Calu3 (cell line): Measurements from ENCODE around the gene IFITM10. TPM values are rescaled to one million over a fixed set of nuclear protein-coding genes. Genes with fewer than 3 reads are reported as not detected.

Experiments used
- BruUV-seq: library from RNA; stranded (reverse); fragments of 400-500 nt; replicated peaks from 2 replicates; lab custom pipeline; 2021; lab: Mats Ljungman, UMichigan
- CTCF ChIA-PET: fragments of 300-600 bp; sonication (Branson Sonifier 250); formaldehyde crosslinking; loops from one replicate; lab custom pipeline; 2022; ENCODE audit warnings: antibody characterized with exemption; lab: Charles Lee
- DNase-seq: peaks from one replicate; pipeline ENCODE4 v3.0.0; 2022
- H3K27ac Mint-ChIP-seq: one replicate; pipeline ENCODE4 v1.8.0; 2022; ENCODE audit warnings: mixed read lengths; ENCODE audit not compliant: unreplicated experiment
- H3K27me3 Mint-ChIP-seq: one replicate; pipeline ENCODE4 v1.8.0; 2022; ENCODE audit warnings: mixed read lengths; ENCODE audit not compliant: unreplicated experiment
- H3K36me3 Mint-ChIP-seq: one replicate; pipeline ENCODE4 v1.8.0; 2022; ENCODE audit warnings: mild to moderate bottlenecking, moderate library complexity, mixed read lengths; ENCODE audit not compliant: insufficient read depth, unreplicated experiment
- H3K4me1 Mint-ChIP-seq: one replicate; pipeline ENCODE4 v1.8.0; 2022; ENCODE audit warnings: mild to moderate bottlenecking, low read depth, mixed read lengths; ENCODE audit not compliant: unreplicated experiment
- H3K4me3 Mint-ChIP-seq: one replicate; pipeline ENCODE4 v1.8.0; 2022; ENCODE audit warnings: mild to moderate bottlenecking, low read depth, moderate library complexity, mixed read lengths; ENCODE audit not compliant: unreplicated experiment
- H3K9me3 Mint-ChIP-seq: one replicate; pipeline ENCODE4 v1.8.0; 2022; ENCODE audit warnings: low read depth, mixed read lengths; ENCODE audit not compliant: unreplicated experiment
- intact Hi-C: fragments of 100-400 bp; cut with micrococcal nuclease; formaldehyde crosslinking; loops from one replicate; pipeline ENCODE4 v1.10.0; 2022; ENCODE audit not compliant: unreplicated experiment
- total RNA-seq: library from RNA; stranded (reverse); gene quantifications from 2 replicates; pipeline ENCODE4 v1.2.3, GENCODE V29; 2022
- TF ChIP-seq, protein P1 (sequence below): fragments of 200-600 bp; IDR thresholded peaks from one replicate; pipeline ENCODE4 v1.8.0; 2022; ENCODE audit warnings: antibody characterized with exemption; ENCODE audit not compliant: unreplicated experiment

The IFITM10 gene
- total RNA-seq, 1 experiment from 2014 or later = 3.3 TPM

DNA sequence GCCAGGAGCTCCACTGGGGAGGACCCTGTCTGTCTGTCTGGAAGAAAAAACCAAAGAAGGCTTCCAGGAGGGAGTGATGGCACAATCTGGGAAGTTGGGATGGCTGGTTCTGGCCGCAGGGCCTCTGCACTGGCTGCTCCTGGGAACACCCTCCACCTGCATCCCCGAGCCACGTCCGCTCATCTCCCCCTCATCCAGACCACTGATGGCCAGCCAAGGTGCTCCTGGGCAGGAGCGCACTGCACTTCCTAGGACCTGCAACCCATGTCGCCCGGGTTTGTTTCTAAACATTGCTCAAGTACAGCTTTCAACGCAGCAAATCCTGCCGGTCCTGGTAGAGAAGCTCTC is 4.9 kb upstream of the IFITM10 start:
- Mint-ChIP-seq H3K4me3 (no peak overlapping the region), H3K36me3 (peaks cover 67% of the 10 kb centered on the region), H3K4me1 (peaks cover under 1% of the 10 kb centered on the region), H3K27ac (no peak overlapping the region), H3K27me3 (no peaks in the 10 kb centered on the region), H3K9me3 (no peaks in the 10 kb centered on the region)
- CTCF ChIA-PET = no interaction called here
- intact Hi-C loops = no loop called here
- no TSS peak for BruUV-seq
- TF ChIP-seq, protein P1, sequence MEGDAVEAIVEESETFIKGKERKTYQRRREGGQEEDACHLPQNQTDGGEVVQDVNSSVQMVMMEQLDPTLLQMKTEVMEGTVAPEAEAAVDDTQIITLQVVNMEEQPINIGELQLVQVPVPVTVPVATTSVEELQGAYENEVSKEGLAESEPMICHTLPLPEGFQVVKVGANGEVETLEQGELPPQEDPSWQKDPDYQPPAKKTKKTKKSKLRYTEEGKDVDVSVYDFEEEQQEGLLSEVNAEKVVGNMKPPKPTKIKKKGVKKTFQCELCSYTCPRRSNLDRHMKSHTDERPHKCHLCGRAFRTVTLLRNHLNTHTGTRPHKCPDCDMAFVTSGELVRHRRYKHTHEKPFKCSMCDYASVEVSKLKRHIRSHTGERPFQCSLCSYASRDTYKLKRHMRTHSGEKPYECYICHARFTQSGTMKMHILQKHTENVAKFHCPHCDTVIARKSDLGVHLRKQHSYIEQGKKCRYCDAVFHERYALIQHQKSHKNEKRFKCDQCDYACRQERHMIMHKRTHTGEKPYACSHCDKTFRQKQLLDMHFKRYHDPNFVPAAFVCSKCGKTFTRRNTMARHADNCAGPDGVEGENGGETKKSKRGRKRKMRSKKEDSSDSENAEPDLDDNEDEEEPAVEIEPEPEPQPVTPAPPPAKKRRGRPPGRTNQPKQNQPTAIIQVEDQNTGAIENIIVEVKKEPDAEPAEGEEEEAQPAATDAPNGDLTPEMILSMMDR = no peak
- DNase-seq = no peak

DNA sequence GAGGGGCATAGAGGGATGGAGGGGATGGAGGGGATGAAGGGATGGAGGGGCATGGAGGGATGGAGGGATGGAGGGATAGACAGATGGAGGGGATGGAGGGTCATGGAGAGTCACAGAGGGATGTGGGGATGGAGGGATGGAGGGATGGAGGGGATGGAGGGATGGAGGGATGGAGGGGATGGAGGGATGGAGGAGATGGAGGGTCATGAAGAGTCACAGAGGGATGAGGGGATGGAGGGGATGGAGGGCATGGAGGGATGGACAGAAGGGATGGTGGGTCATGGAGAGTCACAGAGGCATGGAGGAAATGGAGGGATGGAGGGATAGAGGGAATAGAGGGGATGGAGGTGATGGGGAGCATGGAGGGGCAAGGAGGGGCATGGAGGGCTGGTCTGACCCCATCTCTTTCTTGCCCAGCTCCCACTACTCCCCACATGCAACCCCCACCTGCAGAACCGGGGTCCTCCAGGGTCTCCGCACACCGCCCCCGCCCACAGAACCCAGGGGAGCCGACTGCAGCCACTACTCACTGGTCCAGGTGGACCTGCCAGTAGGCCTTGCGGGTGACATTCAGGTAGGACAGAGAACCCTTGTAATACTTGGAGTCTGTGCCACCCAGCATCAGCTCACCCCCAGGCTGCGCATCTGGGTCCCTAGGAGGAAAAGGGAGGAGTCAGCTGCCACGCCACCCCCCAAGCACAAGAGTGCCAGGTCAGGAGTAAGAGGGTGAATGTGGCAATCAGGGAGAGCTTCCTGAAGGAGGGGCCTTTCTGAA is 4.2 kb upstream of the IFITM10 start:
- BruUV-seq = no TSS peak
- Mint-ChIP-seq H3K27me3 (no peaks in the 10 kb centered on the region), H3K4me3 (no peak overlapping the region), H3K36me3 (peaks cover 73% of the 10 kb centered on the region), H3K4me1 (no peaks in the 10 kb centered on the region), H3K27ac (no peak overlapping the region), H3K9me3 (no peaks in the 10 kb centered on the region)
- intact Hi-C loops = no loop called here
- CTCF ChIA-PET = no interaction called here
- TF ChIP-seq, protein P1 = no peak
- DNase-seq = no peak

DNA sequence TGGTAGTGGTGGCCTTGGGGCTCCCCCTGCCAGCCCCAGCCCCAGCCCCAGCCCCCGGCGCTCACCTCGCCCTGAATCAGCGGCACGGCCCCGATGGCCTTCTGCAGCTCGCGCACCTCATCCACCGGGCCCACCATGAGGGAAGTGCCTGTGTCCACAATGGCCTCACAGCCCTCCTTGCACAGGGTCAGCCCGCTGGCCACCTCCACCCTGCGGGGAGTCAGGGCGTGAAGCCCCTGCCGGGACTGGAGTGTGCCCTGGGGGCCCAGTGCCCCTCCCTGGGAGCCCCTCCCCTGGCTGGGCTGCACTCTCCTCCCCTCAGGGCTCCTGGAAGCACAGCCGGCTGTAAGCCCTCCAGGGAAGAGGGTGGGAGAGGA is 3.5 kb upstream of the IFITM10 start:
- TF ChIP-seq, protein P1 = no peak
- H3K4me1 Mint-ChIP-seq = no peaks in the 10 kb centered on the region
- CTCF ChIA-PET = no interaction called here
- intact Hi-C loops = no loop called here
- H3K4me3 Mint-ChIP-seq = no peak overlapping the region
- no peak for DNase-seq
- no peaks in the 10 kb centered on the region for H3K9me3 Mint-ChIP-seq
- H3K27ac Mint-ChIP-seq = no peak overlapping the region
- BruUV-seq = no TSS peak
- peaks cover 72% of the 10 kb centered on the region for H3K36me3 Mint-ChIP-seq
- no peaks in the 10 kb centered on the region for H3K27me3 Mint-ChIP-seq

DNA sequence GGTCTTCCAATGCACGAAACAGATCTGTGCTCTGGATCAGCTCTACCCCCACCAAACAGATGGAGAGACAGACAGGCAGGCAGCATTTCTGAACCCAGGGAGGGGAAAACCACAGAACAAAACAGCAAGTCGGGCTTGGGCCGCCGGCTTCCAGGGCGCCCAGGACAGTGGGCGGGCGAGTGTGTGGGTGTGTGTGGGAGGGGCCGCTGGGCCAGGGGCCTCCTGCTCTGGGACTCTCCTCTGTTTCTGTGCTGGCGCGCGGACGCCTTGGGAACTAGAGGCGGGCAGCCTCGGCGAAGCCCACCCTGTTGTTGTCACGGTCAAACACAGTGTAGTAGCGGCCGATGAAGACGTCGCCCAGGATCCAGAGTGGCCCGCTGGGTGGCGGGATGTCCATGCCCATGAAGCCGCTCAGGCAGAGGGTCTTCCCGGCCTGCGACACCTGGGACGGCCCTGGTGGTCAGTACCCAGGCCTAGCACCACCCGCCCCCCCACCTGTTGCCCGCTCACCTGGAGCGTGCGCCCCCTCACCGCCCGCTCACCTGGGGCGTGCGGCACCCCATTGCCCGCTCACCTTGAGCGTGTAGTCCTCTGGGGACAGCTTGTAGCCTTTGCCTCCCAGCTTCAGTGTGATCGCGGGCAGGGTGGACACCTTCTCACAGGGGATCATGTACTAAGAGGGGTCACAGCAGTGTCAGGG is 3.0 kb upstream of the IFITM10 start:
- no peak for DNase-seq
- H3K4me1 Mint-ChIP-seq = no peaks in the 10 kb centered on the region
- H3K36me3 Mint-ChIP-seq = peaks cover 67% of the 10 kb centered on the region
- H3K27ac Mint-ChIP-seq = no peak overlapping the region
- H3K9me3 Mint-ChIP-seq = no peaks in the 10 kb centered on the region
- CTCF ChIA-PET = no interaction called here
- no TSS peak for BruUV-seq
- intact Hi-C loops = no loop called here
- H3K27me3 Mint-ChIP-seq = no peaks in the 10 kb centered on the region
- TF ChIP-seq, protein P1 = no peak
- no peak overlapping the region for H3K4me3 Mint-ChIP-seq
